ENCODE data around the gene SAG.
"Not testable (repeated sequence)": the region's sequence is repeated elsewhere in the genome, so short reads cannot be mapped to it uniquely, and the experiment has no call there.

SAG gene

GRCh38 chr2:233372855-233373254 is 65.2 kb downstream of the SAG start:
- no peaks in the 10 kb centered on the region; the same call in 1 of the 2 replicates for H3K79me2 ChIP-seq (ENCODE audit: low read length)

GRCh38 chr2:233373316-233373715 is 65.7 kb downstream of the SAG start:
- Histone ChIP-seq H3K27me3 (ENCODE audit: low read depth, low read length) (no peaks in the 10 kb centered on the region), H3K9ac (ENCODE audit: low read length) (no peak overlapping the region), H3K27ac (ENCODE audit: low read length) (no peak overlapping the region), H3K4me1 (ENCODE audit: low read length) (no peaks in the 10 kb centered on the region), H4K20me1 (ENCODE audit: insufficient read depth, low read length) (no peaks in the 10 kb centered on the region), H2AFZ (ENCODE audit: low read depth, low read length) (no peak overlapping the region), H3K79me2 (ENCODE audit: low read length) (no peaks in the 10 kb centered on the region; the same call in 1 of the 2 replicates), H3K4me2 (ENCODE audit: low read length) (no peak overlapping the region), H3K4me3 (ENCODE audit: low read length) (no peak overlapping the region), H3K9me3 (ENCODE audit: insufficient read depth, low read length) (no peaks in the 10 kb centered on the region), H3K36me3 (replicated peaks; ENCODE audit: low read depth, low read length) (peaks cover 2% of the 10 kb centered on the region)
- no peak for TF ChIP-seq CTCF (IDR thresholded peaks at IDR 0.05; ENCODE audit: low read depth, low read length)
- TF ChIP-seq EZH2phosphoT487 (IDR thresholded peaks at IDR 0.05; ENCODE audit: low read depth) = no peak

More at GRCh38 chr2:233372855-233373254, 65.2 kb downstream of the SAG start:
- Histone ChIP-seq H2AFZ (ENCODE audit: low read depth, low read length) (no peak overlapping the region), H4K20me1 (ENCODE audit: insufficient read depth, low read length) (no peaks in the 10 kb centered on the region), H3K27me3 (ENCODE audit: low read depth, low read length) (no peaks in the 10 kb centered on the region), H3K9me3 (ENCODE audit: insufficient read depth, low read length) (no peaks in the 10 kb centered on the region), H3K4me1 (ENCODE audit: low read length) (no peaks in the 10 kb centered on the region), H3K4me2 (ENCODE audit: low read length) (no peak overlapping the region), H3K36me3 (replicated peaks; ENCODE audit: low read depth, low read length) (peaks cover 2% of the 10 kb centered on the region), H3K4me3 (ENCODE audit: low read length) (no peak overlapping the region), H3K9ac (ENCODE audit: low read length) (no peak overlapping the region), H3K27ac (ENCODE audit: low read length) (no peak overlapping the region)
- TF ChIP-seq EZH2phosphoT487 (IDR thresholded peaks at IDR 0.05; ENCODE audit: low read depth) (no peak), CTCF (IDR thresholded peaks at IDR 0.05; ENCODE audit: low read depth, low read length) (no peak)

- not testable (repeated sequence) for H2AFZ ChIP-seq (ENCODE audit: low read depth, low read length); H3K4me1 ChIP-seq (ENCODE audit: low read length); H3K9me3 ChIP-seq (ENCODE audit: insufficient read depth, low read length); H3K4me3 ChIP-seq (ENCODE audit: low read length); H3K27me3 ChIP-seq (ENCODE audit: low read depth, low read length); H3K4me2 ChIP-seq (ENCODE audit: low read length); H3K27ac ChIP-seq (ENCODE audit: low read length); H3K9ac ChIP-seq (ENCODE audit: low read length); H4K20me1 ChIP-seq (ENCODE audit: insufficient read depth, low read length); H3K36me3 ChIP-seq (replicated peaks; ENCODE audit: low read depth, low read length); H3K79me2 ChIP-seq (ENCODE audit: low read length)
Observed at GRCh38 chr2:233374776-233375175, 67.2 kb downstream of the SAG start.

- Histone ChIP-seq H3K4me2 (ENCODE audit: low read length) (no peak overlapping the region), H3K4me3 (ENCODE audit: low read length) (no peak overlapping the region), H3K27me3 (ENCODE audit: low read depth, low read length) (no peaks in the 10 kb centered on the region), H3K79me2 (ENCODE audit: low read length) (no peaks in the 10 kb centered on the region), H2AFZ (ENCODE audit: low read depth, low read length) (no peak overlapping the region), H4K20me1 (ENCODE audit: insufficient read depth, low read length) (no peaks in the 10 kb centered on the region), H3K4me1 (ENCODE audit: low read length) (no peaks in the 10 kb centered on the region), H3K9me3 (ENCODE audit: insufficient read depth, low read length) (no peaks in the 10 kb centered on the region), H3K9ac (ENCODE audit: low read length) (no peak overlapping the region), H3K36me3 (replicated peaks; ENCODE audit: low read depth, low read length) (peaks cover 2% of the 10 kb centered on the region), H3K27ac (ENCODE audit: low read length) (no peak overlapping the region)
- no peak for TF ChIP-seq CTCF (IDR thresholded peaks at IDR 0.05; ENCODE audit: low read depth, low read length)
- TF ChIP-seq EZH2phosphoT487 (IDR thresholded peaks at IDR 0.05; ENCODE audit: low read depth) = no peak
Observed at GRCh38 chr2:233375490-233376314, 68.1 kb downstream of the SAG start.
